ENCODE measurements around the gene SPRR5. TPM values are rescaled to one million over a fixed set of nuclear protein-coding genes. Genes with fewer than 3 reads are reported as not detected.

The SPRR5 gene
- total and polyA plus RNA-seq, 2 of the 8 experiments (the other 6 are each of a cell fraction or from before 2014, with no cell fraction given), result not detected

DNA sequence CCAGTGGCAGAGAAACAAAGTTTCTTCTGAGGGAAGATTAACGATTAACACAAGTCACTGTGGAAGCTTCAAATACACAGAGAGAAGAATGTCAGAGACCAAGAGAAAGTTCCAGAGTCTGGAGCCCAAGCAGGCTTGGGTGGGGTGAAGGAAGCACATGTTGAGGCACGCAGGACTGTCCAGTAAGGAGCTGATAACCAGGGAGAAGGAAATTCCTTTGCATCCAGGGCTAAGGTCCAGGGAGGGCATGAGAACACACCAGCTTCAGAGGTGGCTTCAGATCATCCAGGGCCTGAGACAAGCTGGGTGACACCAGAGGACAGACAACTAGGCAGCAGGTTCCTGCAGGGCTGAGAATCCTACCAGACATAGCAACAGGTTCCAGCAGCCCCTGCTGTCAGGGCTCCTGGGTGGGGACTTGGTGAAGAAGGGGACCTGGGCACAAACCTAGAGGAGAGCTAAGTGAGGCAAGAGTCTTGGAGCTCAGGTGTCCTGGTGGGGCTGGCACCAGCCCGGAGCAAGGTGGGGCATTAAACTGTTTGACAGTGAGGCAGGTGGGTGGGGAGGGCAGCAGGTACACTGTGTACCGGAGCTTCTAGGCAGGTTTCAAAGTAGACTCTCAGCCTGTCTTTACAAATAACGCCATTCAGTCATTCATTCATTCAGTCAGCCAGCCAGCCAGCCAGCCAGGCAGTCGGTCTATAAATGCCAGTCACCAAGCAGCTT, 34.3 kb downstream of the SPRR5 start (continued):
- TF ChIP-seq, protein P1, sequence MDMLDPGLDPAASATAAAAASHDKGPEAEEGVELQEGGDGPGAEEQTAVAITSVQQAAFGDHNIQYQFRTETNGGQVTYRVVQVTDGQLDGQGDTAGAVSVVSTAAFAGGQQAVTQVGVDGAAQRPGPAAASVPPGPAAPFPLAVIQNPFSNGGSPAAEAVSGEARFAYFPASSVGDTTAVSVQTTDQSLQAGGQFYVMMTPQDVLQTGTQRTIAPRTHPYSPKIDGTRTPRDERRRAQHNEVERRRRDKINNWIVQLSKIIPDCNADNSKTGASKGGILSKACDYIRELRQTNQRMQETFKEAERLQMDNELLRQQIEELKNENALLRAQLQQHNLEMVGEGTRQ (IDR thresholded peaks at IDR 0.05; ENCODE audit: low read length), result no peak
- no peak for TF ChIP-seq GTF2F1 (IDR thresholded peaks at IDR 0.05; ENCODE audit: borderline replicate concordance, low read depth, low read length)

Measured in H1 (cell line).